ENCODE data around the gene ZFYVE28. TPM values are rescaled to one million over a fixed set of nuclear protein-coding genes. Genes with fewer than 3 reads are reported as not detected.

ZFYVE28 gene
- total and polyA plus RNA-seq, 2 of the 8 experiments (the other 6 are each of a cell fraction or from before 2014, with no cell fraction given), result 1.7 to 4.9 TPM

DNA sequence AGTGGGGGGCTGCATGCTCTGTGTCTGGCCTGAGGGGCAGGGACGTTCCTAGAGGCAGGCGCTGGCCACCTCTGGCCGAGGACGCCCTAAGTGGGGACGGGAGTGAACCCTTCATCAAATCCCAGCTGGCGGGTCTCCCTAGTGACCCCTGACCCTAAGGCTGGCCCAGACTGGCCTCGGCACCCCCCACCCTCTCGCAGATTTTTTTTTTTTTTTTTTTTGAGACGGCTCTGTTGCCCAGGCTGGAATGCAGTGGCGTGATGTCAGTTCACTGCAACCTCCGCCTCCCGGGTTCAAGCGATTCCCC is 155.5 kb downstream of the ZFYVE28 start (continued):
- TF ChIP-seq FOSL1 (IDR thresholded peaks at IDR 0.05; ENCODE audit: insufficient read depth, low read depth, low read length) (no peak), MAX (IDR thresholded peaks at IDR 0.05) (no peak), RXRA (IDR thresholded peaks at IDR 0.05; ENCODE audit: insufficient read depth, low read depth, low read length) (no peak), ASH2L (IDR thresholded peaks at IDR 0.05; ENCODE audit: low read length) (no peak), NRF1 (IDR thresholded peaks at IDR 0.05; ENCODE audit: low read depth, low read length) (no peak), TEAD4 (IDR thresholded peaks at IDR 0.05; ENCODE audit: low read depth, low read length) (no peak)

Data from H1 (cell line).